DMS53 (cell line): ENCODE results near the gene ZC3H12D.

Experiments used
- DNase-seq: peaks from one replicate; lab custom pipeline; 2025; lab: John Stamatoyannopoulos, UW

ZC3H12D gene

GRCh38 chr6:149414821-149415220, 70.0 kb downstream of the ZC3H12D start:
- DNase-seq, result no peak

- no peak for DNase-seq
Measured at GRCh38 chr6:149414009-149414408, 70.8 kb downstream of the ZC3H12D start.

- no peak for DNase-seq
Measured at GRCh38 chr6:149410557-149410956, 74.3 kb downstream of the ZC3H12D start.

GRCh38 chr6:149409617-149410016, 75.2 kb downstream of the ZC3H12D start:
- no peak for DNase-seq

GRCh38 chr6:149405823-149406765, 78.7 kb downstream of the ZC3H12D start:
- no peak for DNase-seq

GRCh38 chr6:149403534-149403933, 81.3 kb downstream of the ZC3H12D start:
- no peak for DNase-seq

- DNase-seq, result no peak
Measured at GRCh38 chr6:149400050-149400449, 84.8 kb downstream of the ZC3H12D start, which contains the start of gene SUMO4. Gene SUMO4, plus strand, starts transcription at chr6:149400262. Its CDS starts 130 bp downstream, at chr6:149400392.

GRCh38 chr6:149397384-149397783, 87.4 kb downstream of the ZC3H12D start:
- no peak for DNase-seq
